Transverse colon (tissue), 4 donors: ENCODE data around the gene C16orf92. TPM values are rescaled to one million over a fixed set of nuclear protein-coding genes. Genes with fewer than 3 reads are reported as not detected.
A peak's percentile ranks its signal among the peaks of the same experiment; 100 is the strongest.

Experiments used
- DNase-seq: peaks from one replicate; pipeline ENCODE4 v3.0.0-alpha.2; 2019
- H3K27ac ChIP-seq, 4 donors: fragments of 200-600 bp; sonication (generic); 2 replicates each; pipeline ENCODE4 v1.5.1; 2016 to 2018; ENCODE audit warnings: inconsistent platforms in 4 of 4
- H3K27me3 ChIP-seq: fragments of 200-600 bp; sonication (generic); 2 replicates; pipeline ENCODE4 v1.5.1; 2017; ENCODE audit warnings: inconsistent platforms
- H3K36me3 ChIP-seq, 4 donors: fragments of 200-600 bp; sonication (generic); 2 replicates each; pipeline ENCODE4 v1.5.1; 2017 to 2019; ENCODE audit warnings: inconsistent platforms in 4 of 4
- H3K4me1 ChIP-seq, 4 donors: fragments of 200-600 bp; sonication (generic); 2 replicates each; pipeline ENCODE4 v1.5.1; 2017 to 2020; ENCODE audit warnings: inconsistent platforms in 4 of 4
- H3K4me3 ChIP-seq, 4 donors: fragments of 200-600 bp; sonication (generic); 1 replicate in 1 of 4; 2 replicates in 3 of 4; pipeline versions ENCODE4 v1.5.1 to v1.6.1; 2017 to 2019; ENCODE audit warnings: inconsistent platforms in 4 of 4
- H3K9me3 ChIP-seq, 2 donors: fragments of 200-600 bp; sonication (generic); 2 replicates each; pipeline ENCODE4 v1.5.1; 2017 to 2019; ENCODE audit warnings: inconsistent platforms in 2 of 2
- CTCF ChIP-seq, 5 experiments: fragments of 200-600 bp in 3 of 5; fragments of 450-650 bp in 2 of 5; sonication (generic) in 3 of 5; IDR thresholded peaks; 1 replicate in 2 of 5; 2 replicates in 3 of 5; pipeline ENCODE4 v1.5.1; 2016 to 2017; ENCODE audit warnings: antibody characterized with exemption in 5 of 5, inconsistent platforms in 3 of 5, mild to moderate bottlenecking in 2 of 5, moderate library complexity in 1 of 5
- EP300 ChIP-seq: sonication (generic); formaldehyde crosslinking; IDR thresholded peaks from one replicate; pipeline ENCODE4 v1.6.1; 2017; ENCODE audit warnings: antibody characterized with exemption, low read depth
- POLR2A ChIP-seq: fragments of 450-650 bp; IDR thresholded peaks from one replicate; pipeline ENCODE4 v1.6.1; 2016; ENCODE audit warnings: antibody characterized with exemption, mild to moderate bottlenecking, moderate library complexity
- POLR2AphosphoS5 ChIP-seq, 3 donors: sonication (generic); formaldehyde crosslinking; IDR thresholded peaks; one replicate each; pipeline ENCODE4 v1.6.1; 2016; ENCODE audit warnings: antibody characterized with exemption in 3 of 3
- WGBS, 2 donors: methylation state at CpG; one replicate each; pipeline ENCODE4 v1.1.5; 2018; ENCODE audit warnings: low coverage in 1 of 2; 5-methylcytosine and 5-hydroxymethylcytosine counted together
- in situ Hi-C, 4 donors: fragments of 200-750 bp; cut with MboI; loops; one replicate each; pipeline versions ENCODE4 v1.15.0 to v1.15.1; 2017; ENCODE audit warnings: low sequenced_read_pairs in 3 of 4, low pct_ligation_motif_present in 1 of 4, low pct_unique_long_range_greater_than_20kb in 1 of 4
- intact Hi-C: fragments of 100-400 bp; cut with DNase I; formaldehyde crosslinking; loops from one replicate; pipeline ENCODE4 v1.15.1; 2023; ENCODE audit warnings: low total_unique reads
- total RNA-seq, 4 donors: library from RNA; depleted of rRNA; stranded (reverse); fragments of >200 nt; gene quantifications; one replicate each; pipeline ENCODE4 v1.1.0, GENCODE V29; 2016

C16orf92 gene
- total RNA-seq, 4 donors from 2014 or later, result not detected

GRCh38 chr16:29991571-29991904 is 31.5 kb upstream of the C16orf92 start:
- intact Hi-C loops (no loop called here), in situ Hi-C loops (no loop called here)
- Histone ChIP-seq H3K4me1 (peaks cover 7 to 35% (median 20%) of the 10 kb centered on the region in 4 donors), H3K36me3 (peaks cover 0 to 17% (median 8%) of the 10 kb centered on the region in 4 donors), H3K4me3 (no peak overlapping the region), H3K27me3 (no peaks in the 10 kb centered on the region), H3K9me3 (no peaks in the 10 kb centered on the region), H3K27ac (no peak overlapping the region)
- no peak for DNase-seq
- WGBS, 2 donors, result 94% methylated on average over 5 of the region's 5 CpGs; no CpG with 5 or more reads in 1 of the 2 donors
- no peak for TF ChIP-seq POLR2A

- Histone ChIP-seq H3K4me3 (no peak overlapping the region), H3K27me3 (no peaks in the 10 kb centered on the region), H3K9me3 (no peaks in the 10 kb centered on the region), H3K36me3 (peaks cover 0 to 8% (median 3%) of the 10 kb centered on the region in 4 donors), H3K27ac (no peak overlapping the region), H3K4me1 (peaks cover 11 to 44% (median 27%) of the 10 kb centered on the region in 4 donors)
- intact Hi-C loops, result no loop called here
- TF ChIP-seq CTCF (IDR thresholded peaks at IDR 0.05) (no peak), EP300 (no peak), POLR2A (no peak), POLR2AphosphoS5 (IDR thresholded peaks at IDR 0.05) (no peak)
- WGBS, 2 donors, result 60 to 62% methylated on average over 5 to 7 of the region's 7 CpGs
- DNase-seq, result no peak
- in situ Hi-C loops, result no loop called here
These were observed 30.5 kb upstream of the C16orf92 start for GRCh38 chr16:29992344-29992967.

DNA sequence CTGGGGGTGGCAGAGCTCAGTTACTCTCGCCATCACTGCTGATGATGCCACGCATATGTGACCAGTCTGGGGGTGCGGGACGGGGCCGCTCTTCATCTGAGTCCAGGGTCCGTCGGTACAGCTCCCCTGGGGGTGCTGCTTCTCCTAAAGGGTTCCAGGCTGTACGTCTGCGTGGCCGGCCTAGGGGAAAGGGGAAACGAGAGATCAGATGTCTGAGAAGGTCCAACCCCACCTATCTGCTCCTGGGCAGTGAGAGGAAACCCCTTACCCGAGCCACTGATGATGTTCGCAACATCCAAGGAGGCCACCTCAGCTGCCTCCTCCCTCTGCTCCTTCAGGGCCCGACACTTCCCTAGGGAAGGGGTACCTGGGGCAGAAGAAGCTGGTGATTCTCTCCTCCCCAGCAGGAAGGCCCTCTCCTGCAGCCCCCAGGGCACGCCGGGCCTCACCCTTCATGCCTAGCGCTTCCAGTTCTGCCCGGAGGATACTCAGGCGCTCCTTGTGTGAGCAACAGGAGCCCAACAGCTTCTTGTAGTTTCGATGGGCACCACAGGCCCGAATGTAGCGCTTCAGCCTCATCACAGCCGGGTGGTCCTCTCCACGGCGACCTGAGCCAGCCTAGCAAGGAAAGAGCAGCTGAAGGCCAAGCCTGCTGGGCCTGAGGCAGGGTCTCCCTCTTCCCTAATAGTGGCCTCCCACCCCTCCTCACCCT is 29.7 kb upstream of the C16orf92 start:
- H3K4me3 ChIP-seq, result no peak overlapping the region
- H3K27ac ChIP-seq, result no peak overlapping the region
- H3K9me3 ChIP-seq, result no peaks in the 10 kb centered on the region
- TF ChIP-seq POLR2A (no peak), POLR2AphosphoS5 (IDR thresholded peaks at IDR 0.05) (no peak), CTCF (IDR thresholded peaks at IDR 0.05) (no peak)
- peaks cover 0 to 7% (median 0%) of the 10 kb centered on the region in 4 donors for H3K36me3 ChIP-seq
- DNase-seq, result no peak
- in situ Hi-C loops (no loop called here), intact Hi-C loops (no loop called here)
- no peaks in the 10 kb centered on the region for H3K27me3 ChIP-seq
- 87 to 92% methylated on average over 5 to 24 of the region's 25 CpGs for WGBS, 2 donors
- peaks cover 11 to 44% (median 27%) of the 10 kb centered on the region in 4 donors for H3K4me1 ChIP-seq

DNA sequence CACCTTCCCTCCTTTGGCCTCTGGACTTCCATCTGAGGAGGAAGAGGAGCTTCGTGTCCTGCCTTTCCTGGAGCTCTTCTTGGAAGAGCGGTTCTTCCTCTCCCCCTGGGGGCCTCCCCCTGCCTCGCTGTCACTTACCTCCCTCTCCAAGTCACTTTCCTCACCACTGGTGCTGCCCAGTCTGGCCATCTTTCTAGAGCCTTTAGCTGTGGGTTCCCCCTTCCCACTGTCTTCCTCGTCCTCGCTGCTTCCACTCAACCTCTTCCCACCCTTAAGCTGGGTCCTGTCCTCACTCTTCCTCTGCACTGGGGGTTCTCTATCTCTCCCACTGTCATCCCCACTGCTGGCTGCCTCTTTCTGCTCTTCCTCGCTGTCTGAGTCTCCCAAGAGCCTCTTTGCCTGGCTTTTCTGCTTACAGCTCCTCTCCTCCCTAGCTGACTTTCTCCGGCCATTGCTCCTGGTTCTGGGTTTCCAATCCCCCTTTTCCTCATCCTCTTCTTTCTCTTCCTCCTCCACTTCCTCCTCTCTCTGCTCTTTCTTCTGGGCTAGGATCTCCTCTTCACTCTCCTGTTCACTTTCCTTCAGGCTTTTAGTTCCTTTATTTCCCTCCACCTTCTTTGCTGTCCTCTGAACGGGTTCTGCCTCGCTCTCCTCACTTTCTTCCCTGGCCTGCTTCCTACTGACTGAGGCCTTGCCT is 28.9 kb upstream of the C16orf92 start:
- H3K9me3 ChIP-seq, result no peaks in the 10 kb centered on the region
- H3K27me3 ChIP-seq, result no peaks in the 10 kb centered on the region
- peaks cover 0 to 7% (median 0%) of the 10 kb centered on the region in 4 donors for H3K36me3 ChIP-seq
- DNase-seq, result no peak
- peak overlapping the region; percentile 93 to 99 (median 96) for H3K27ac ChIP-seq
- peaks cover 11 to 43% (median 27%) of the 10 kb centered on the region in 4 donors for H3K4me1 ChIP-seq
- intact Hi-C loops, result no loop called here
- in situ Hi-C loops, result no loop called here
- peak overlapping the region in 1 of 4 donors; percentile 66 for H3K4me3 ChIP-seq
- WGBS, 2 donors, result 88 to 89% methylated on average over 7 to 9 of the region's 9 CpGs
- TF ChIP-seq CTCF (IDR thresholded peaks at IDR 0.05) (no peak), POLR2A (no peak), EP300 (no peak), POLR2AphosphoS5 (IDR thresholded peaks at IDR 0.05) (no peak)
